ENCODE measurements around the gene FZD8.

FZD8 gene

GRCh38 chr10:35626971-35627507, 15.1 kb downstream of the FZD8 start:
- no peak overlapping the region for H3K9ac ChIP-seq (ENCODE audit: low read length)
- no peak overlapping the region for H3K27ac ChIP-seq (ENCODE audit: low read depth, low read length)
- WGBS (ENCODE audit: extremely low coverage, insufficient coverage, low lambda C conversion rate) = no CpG with 5 or more reads among the region's 6 CpGs
- H2AK5ac ChIP-seq (ENCODE audit: low read length) = no peak overlapping the region
- no peak overlapping the region for H3K4me3 ChIP-seq (ENCODE audit: low read length)
- no peak overlapping the region for H4K5ac ChIP-seq (ENCODE audit: low read length)
- H2BK15ac ChIP-seq (replicated peaks; ENCODE audit: low read depth) = no peak overlapping the region
- peak; percentile 64 for DNase-seq
- no peak overlapping the region for H4K8ac ChIP-seq (ENCODE audit: low read depth, low read length)
- no peaks in the 10 kb centered on the region for H3K79me2 ChIP-seq (ENCODE audit: control insufficient read depth, insufficient read depth, low read length)
- H3K56ac ChIP-seq (ENCODE audit: low read length) = no peak overlapping the region
- H2BK120ac ChIP-seq (ENCODE audit: low read depth, low read length) = no peak overlapping the region
- H3K18ac ChIP-seq (ENCODE audit: low read length) = no peak overlapping the region
- no peaks in the 10 kb centered on the region for H3K27me3 ChIP-seq (ENCODE audit: insufficient read depth, low read length, poor library complexity)
- H3K4me1 ChIP-seq (ENCODE audit: control insufficient read depth, low read depth, low read length) = peaks cover 2% of the 10 kb centered on the region
- no peak overlapping the region for H3K4ac ChIP-seq (ENCODE audit: low read depth, low read length)
- no peak overlapping the region for H3K23ac ChIP-seq (ENCODE audit: low read length)
- H3K4me2 ChIP-seq (ENCODE audit: low read length) = no peak overlapping the region
- H2BK5ac ChIP-seq (ENCODE audit: low read length) = no peak overlapping the region
- H3K36me3 ChIP-seq (ENCODE audit: control insufficient read depth, insufficient read depth, low read length) = no peaks in the 10 kb centered on the region
- H3K79me1 ChIP-seq (ENCODE audit: low read length) = no peaks in the 10 kb centered on the region

GRCh38 chr10:35614312-35614711, 27.8 kb downstream of the FZD8 start:
- Histone ChIP-seq H2AK5ac (ENCODE audit: low read length) (no peak overlapping the region), H3K18ac (ENCODE audit: low read length) (no peak overlapping the region), H3K4me3 (ENCODE audit: low read length) (no peak overlapping the region), H3K79me1 (ENCODE audit: low read length) (no peaks in the 10 kb centered on the region), H3K4me2 (ENCODE audit: low read length) (no peak overlapping the region), H3K79me2 (ENCODE audit: control insufficient read depth, insufficient read depth, low read length) (no peaks in the 10 kb centered on the region), H4K8ac (ENCODE audit: low read depth, low read length) (no peak overlapping the region), H3K56ac (ENCODE audit: low read length) (no peak overlapping the region), H2BK5ac (ENCODE audit: low read length) (no peak overlapping the region), H3K27me3 (ENCODE audit: insufficient read depth, low read length, poor library complexity) (no peaks in the 10 kb centered on the region), H3K4ac (ENCODE audit: low read depth, low read length) (no peak overlapping the region), H3K9ac (ENCODE audit: low read length) (no peak overlapping the region), H3K4me1 (ENCODE audit: control insufficient read depth, low read depth, low read length) (no peaks in the 10 kb centered on the region), H2BK120ac (ENCODE audit: low read depth, low read length) (no peak overlapping the region), H3K23ac (ENCODE audit: low read length) (no peak overlapping the region), H3K36me3 (ENCODE audit: control insufficient read depth, insufficient read depth, low read length) (no peaks in the 10 kb centered on the region), H2BK15ac (replicated peaks; ENCODE audit: low read depth) (no peak overlapping the region), H4K5ac (ENCODE audit: low read length) (no peak overlapping the region), H3K27ac (ENCODE audit: low read depth, low read length) (no peak overlapping the region)
- WGBS (ENCODE audit: extremely low coverage, insufficient coverage, low lambda C conversion rate) = no CpG with 5 or more reads among the region's 5 CpGs
- DNase-seq = no peak

GRCh38 chr10:35613597-35614226, 28.4 kb downstream of the FZD8 start:
- no peaks in the 10 kb centered on the region for H3K79me1 ChIP-seq (ENCODE audit: low read length)
- no peak overlapping the region for H3K4ac ChIP-seq (ENCODE audit: low read depth, low read length)
- no peak overlapping the region for H3K18ac ChIP-seq (ENCODE audit: low read length)
- H2BK15ac ChIP-seq (replicated peaks; ENCODE audit: low read depth) = no peak overlapping the region
- H4K5ac ChIP-seq (ENCODE audit: low read length) = no peak overlapping the region
- no peak overlapping the region for H3K4me3 ChIP-seq (ENCODE audit: low read length)
- no peaks in the 10 kb centered on the region for H3K4me1 ChIP-seq (ENCODE audit: control insufficient read depth, low read depth, low read length)
- H2BK120ac ChIP-seq (ENCODE audit: low read depth, low read length) = no peak overlapping the region
- no peaks in the 10 kb centered on the region for H3K27me3 ChIP-seq (ENCODE audit: insufficient read depth, low read length, poor library complexity)
- H3K56ac ChIP-seq (ENCODE audit: low read length) = no peak overlapping the region
- no peak overlapping the region for H3K23ac ChIP-seq (ENCODE audit: low read length)
- no peaks in the 10 kb centered on the region for H3K36me3 ChIP-seq (ENCODE audit: control insufficient read depth, insufficient read depth, low read length)
- H4K8ac ChIP-seq (ENCODE audit: low read depth, low read length) = no peak overlapping the region
- no peak overlapping the region for H3K4me2 ChIP-seq (ENCODE audit: low read length)
- no peak overlapping the region for H3K27ac ChIP-seq (ENCODE audit: low read depth, low read length)
- no peak overlapping the region for H2AK5ac ChIP-seq (ENCODE audit: low read length)
- no peak for DNase-seq
- H2BK5ac ChIP-seq (ENCODE audit: low read length) = no peak overlapping the region
- no peak overlapping the region for H3K9ac ChIP-seq (ENCODE audit: low read length)
- no peaks in the 10 kb centered on the region for H3K79me2 ChIP-seq (ENCODE audit: control insufficient read depth, insufficient read depth, low read length)
- WGBS (ENCODE audit: extremely low coverage, insufficient coverage, low lambda C conversion rate) = no CpG with 5 or more reads among the region's 8 CpGs

GRCh38 chr10:35613107-35613440, 29.0 kb downstream of the FZD8 start:
- Histone ChIP-seq H3K4ac (ENCODE audit: low read depth, low read length) (no peak overlapping the region), H3K23ac (ENCODE audit: low read length) (no peak overlapping the region), H3K4me3 (ENCODE audit: low read length) (no peak overlapping the region), H3K79me1 (ENCODE audit: low read length) (no peaks in the 10 kb centered on the region), H2BK15ac (replicated peaks; ENCODE audit: low read depth) (no peak overlapping the region), H2AK5ac (ENCODE audit: low read length) (no peak overlapping the region), H3K56ac (ENCODE audit: low read length) (no peak overlapping the region), H3K27ac (ENCODE audit: low read depth, low read length) (no peak overlapping the region), H3K4me1 (ENCODE audit: control insufficient read depth, low read depth, low read length) (no peaks in the 10 kb centered on the region), H3K79me2 (ENCODE audit: control insufficient read depth, insufficient read depth, low read length) (no peaks in the 10 kb centered on the region), H4K5ac (ENCODE audit: low read length) (no peak overlapping the region), H3K9ac (ENCODE audit: low read length) (no peak overlapping the region), H2BK5ac (ENCODE audit: low read length) (no peak overlapping the region), H3K18ac (ENCODE audit: low read length) (no peak overlapping the region), H3K36me3 (ENCODE audit: control insufficient read depth, insufficient read depth, low read length) (no peaks in the 10 kb centered on the region), H2BK120ac (ENCODE audit: low read depth, low read length) (no peak overlapping the region), H3K4me2 (ENCODE audit: low read length) (no peak overlapping the region), H3K27me3 (ENCODE audit: insufficient read depth, low read length, poor library complexity) (no peaks in the 10 kb centered on the region), H4K8ac (ENCODE audit: low read depth, low read length) (no peak overlapping the region)
- DNase-seq = no peak
- WGBS (ENCODE audit: extremely low coverage, insufficient coverage, low lambda C conversion rate) = no CpG with 5 or more reads among the region's 2 CpGs

- no peak overlapping the region for H3K4ac ChIP-seq (ENCODE audit: low read depth, low read length)
- no peak overlapping the region for H4K5ac ChIP-seq (ENCODE audit: low read length)
- no peak overlapping the region for H3K4me2 ChIP-seq (ENCODE audit: low read length)
- no peaks in the 10 kb centered on the region for H3K36me3 ChIP-seq (ENCODE audit: control insufficient read depth, insufficient read depth, low read length)
- H4K8ac ChIP-seq (ENCODE audit: low read depth, low read length) = no peak overlapping the region
- no peak overlapping the region for H2BK120ac ChIP-seq (ENCODE audit: low read depth, low read length)
- no CpG with 5 or more reads among the region's 6 CpGs for WGBS (ENCODE audit: extremely low coverage, insufficient coverage, low lambda C conversion rate)
- no peaks in the 10 kb centered on the region for H3K79me2 ChIP-seq (ENCODE audit: control insufficient read depth, insufficient read depth, low read length)
- H3K23ac ChIP-seq (ENCODE audit: low read length) = no peak overlapping the region
- H2BK15ac ChIP-seq (replicated peaks; ENCODE audit: low read depth) = no peak overlapping the region
- no peaks in the 10 kb centered on the region for H3K4me1 ChIP-seq (ENCODE audit: control insufficient read depth, low read depth, low read length)
- no peak overlapping the region for H2BK5ac ChIP-seq (ENCODE audit: low read length)
- no peak overlapping the region for H3K9ac ChIP-seq (ENCODE audit: low read length)
- H3K56ac ChIP-seq (ENCODE audit: low read length) = no peak overlapping the region
- H3K79me1 ChIP-seq (ENCODE audit: low read length) = no peaks in the 10 kb centered on the region
- H3K18ac ChIP-seq (ENCODE audit: low read length) = no peak overlapping the region
- no peak overlapping the region for H2AK5ac ChIP-seq (ENCODE audit: low read length)
- DNase-seq = no peak
- H3K27ac ChIP-seq (ENCODE audit: low read depth, low read length) = no peak overlapping the region
- H3K27me3 ChIP-seq (ENCODE audit: insufficient read depth, low read length, poor library complexity) = no peaks in the 10 kb centered on the region
- no peak overlapping the region for H3K4me3 ChIP-seq (ENCODE audit: low read length)
These were observed 29.6 kb downstream of the FZD8 start for GRCh38 chr10:35612385-35613106.
